Ovary (tissue), 3 donors: Measurements from ENCODE around the gene ING4.

Experiments
- POLR2A ChIP-seq: fragments of 450-650 bp; IDR thresholded peaks from one replicate; pipeline ENCODE4 v1.6.1; 2017; ENCODE audit warnings: antibody characterized with exemption, mild to moderate bottlenecking, moderate library complexity
- TF ChIP-seq, protein P1 (sequence below), 3 donors: fragments of 450-650 bp in 2 of 3; fragments of 200-600 bp in 1 of 3; IDR thresholded peaks; one replicate each; pipeline versions ENCODE4 v1.5.1 to v1.8.0; 2016 to 2022; ENCODE audit warnings: antibody characterized with exemption in 3 of 3, mild to moderate bottlenecking in 1 of 3
- donor health status: DM: no; HTN: no; CAD: no.

GRCh38 chr12:6688543-6688998 is 25.7 kb upstream of the ING4 start:
- TF ChIP-seq, protein P1, sequence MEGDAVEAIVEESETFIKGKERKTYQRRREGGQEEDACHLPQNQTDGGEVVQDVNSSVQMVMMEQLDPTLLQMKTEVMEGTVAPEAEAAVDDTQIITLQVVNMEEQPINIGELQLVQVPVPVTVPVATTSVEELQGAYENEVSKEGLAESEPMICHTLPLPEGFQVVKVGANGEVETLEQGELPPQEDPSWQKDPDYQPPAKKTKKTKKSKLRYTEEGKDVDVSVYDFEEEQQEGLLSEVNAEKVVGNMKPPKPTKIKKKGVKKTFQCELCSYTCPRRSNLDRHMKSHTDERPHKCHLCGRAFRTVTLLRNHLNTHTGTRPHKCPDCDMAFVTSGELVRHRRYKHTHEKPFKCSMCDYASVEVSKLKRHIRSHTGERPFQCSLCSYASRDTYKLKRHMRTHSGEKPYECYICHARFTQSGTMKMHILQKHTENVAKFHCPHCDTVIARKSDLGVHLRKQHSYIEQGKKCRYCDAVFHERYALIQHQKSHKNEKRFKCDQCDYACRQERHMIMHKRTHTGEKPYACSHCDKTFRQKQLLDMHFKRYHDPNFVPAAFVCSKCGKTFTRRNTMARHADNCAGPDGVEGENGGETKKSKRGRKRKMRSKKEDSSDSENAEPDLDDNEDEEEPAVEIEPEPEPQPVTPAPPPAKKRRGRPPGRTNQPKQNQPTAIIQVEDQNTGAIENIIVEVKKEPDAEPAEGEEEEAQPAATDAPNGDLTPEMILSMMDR (IDR thresholded peaks at IDR 0.05) = no peak
- TF ChIP-seq POLR2A = no peak
